GM10248 (cell line): ENCODE measurements around the gene LIPI.
"Not testable (repeated sequence)": the region's sequence is repeated elsewhere in the genome, so short reads cannot be mapped to it uniquely, and the experiment has no call there.

Experiments used
- CTCF ChIA-PET: fragments of 300-600 bp; sonication (Branson Sonifier 250); formaldehyde crosslinking; extraction: SDS; loops from one replicate; lab custom pipeline; 2021; ENCODE audit warnings: antibody characterized with exemption; lab: Yijun Ruan, JAX
- POLR2A ChIA-PET: fragments of 350-650 bp; sonication (Branson Sonifier 250); formaldehyde crosslinking; extraction: SDS; loops from one replicate; lab custom pipeline; 2020; ENCODE audit warnings: antibody characterized with exemption; lab: Yijun Ruan, JAX
- DNase-seq: peaks from one replicate; pipeline ENCODE4 v3.0.0; 2012; ENCODE audit errors: extremely low spot score
- TF ChIP-seq, protein P1 (sequence below): IDR thresholded peaks from 2 replicates; pipeline ENCODE4 v1.5.1; 2012; ENCODE audit warnings: mild to moderate bottlenecking, low read depth; ENCODE audit errors: extremely low read depth, missing control alignments, control extremely low read depth

Gene LIPI

DNA sequence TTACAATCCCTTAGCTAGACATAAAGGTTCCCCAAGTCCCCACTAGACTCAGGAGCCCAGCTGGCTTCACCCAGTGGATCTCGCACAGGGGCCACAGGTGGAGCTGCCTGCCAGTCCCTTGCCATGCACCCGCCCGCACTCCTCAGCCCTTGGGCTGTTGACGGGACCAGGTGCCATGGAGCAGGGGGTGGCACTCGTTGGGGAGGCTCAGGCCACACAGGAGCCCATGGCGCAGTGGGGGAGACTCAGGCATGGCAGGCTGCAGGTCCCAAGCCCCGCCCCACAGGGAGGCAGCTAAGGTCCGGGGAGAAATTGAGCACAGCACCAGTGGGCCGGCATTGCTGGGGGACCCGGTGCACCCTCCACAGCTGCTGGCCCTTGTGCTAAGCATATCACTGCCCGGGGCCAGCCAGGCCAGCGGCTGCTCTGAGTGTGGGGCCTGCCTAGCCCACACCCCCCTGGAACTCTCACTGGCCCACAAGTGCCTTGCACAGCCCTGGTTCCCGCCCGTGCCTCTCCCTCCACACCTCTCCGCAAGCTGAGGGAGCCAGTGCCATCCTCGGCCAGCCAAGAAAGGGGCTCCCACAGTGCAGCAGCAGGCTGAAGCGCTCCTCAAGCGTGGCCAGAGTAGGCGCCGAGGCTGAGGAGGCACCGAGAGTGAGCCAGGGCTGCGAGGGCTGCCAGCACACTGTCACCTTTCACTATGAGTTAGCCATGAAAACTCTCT, 117.8 kb downstream of the LIPI start:
- CTCF ChIA-PET = interaction anchor here (1.1 to 5.0 kb wide), 2 partner anchors 17 to 27 kb away, joined by 3 to 21 read pairs; no protein-coding TSS in a partner anchor
- TF ChIP-seq, protein P1, sequence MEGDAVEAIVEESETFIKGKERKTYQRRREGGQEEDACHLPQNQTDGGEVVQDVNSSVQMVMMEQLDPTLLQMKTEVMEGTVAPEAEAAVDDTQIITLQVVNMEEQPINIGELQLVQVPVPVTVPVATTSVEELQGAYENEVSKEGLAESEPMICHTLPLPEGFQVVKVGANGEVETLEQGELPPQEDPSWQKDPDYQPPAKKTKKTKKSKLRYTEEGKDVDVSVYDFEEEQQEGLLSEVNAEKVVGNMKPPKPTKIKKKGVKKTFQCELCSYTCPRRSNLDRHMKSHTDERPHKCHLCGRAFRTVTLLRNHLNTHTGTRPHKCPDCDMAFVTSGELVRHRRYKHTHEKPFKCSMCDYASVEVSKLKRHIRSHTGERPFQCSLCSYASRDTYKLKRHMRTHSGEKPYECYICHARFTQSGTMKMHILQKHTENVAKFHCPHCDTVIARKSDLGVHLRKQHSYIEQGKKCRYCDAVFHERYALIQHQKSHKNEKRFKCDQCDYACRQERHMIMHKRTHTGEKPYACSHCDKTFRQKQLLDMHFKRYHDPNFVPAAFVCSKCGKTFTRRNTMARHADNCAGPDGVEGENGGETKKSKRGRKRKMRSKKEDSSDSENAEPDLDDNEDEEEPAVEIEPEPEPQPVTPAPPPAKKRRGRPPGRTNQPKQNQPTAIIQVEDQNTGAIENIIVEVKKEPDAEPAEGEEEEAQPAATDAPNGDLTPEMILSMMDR = no peak
- DNase-seq = no peak
- POLR2A ChIA-PET = no interaction called here

DNA sequence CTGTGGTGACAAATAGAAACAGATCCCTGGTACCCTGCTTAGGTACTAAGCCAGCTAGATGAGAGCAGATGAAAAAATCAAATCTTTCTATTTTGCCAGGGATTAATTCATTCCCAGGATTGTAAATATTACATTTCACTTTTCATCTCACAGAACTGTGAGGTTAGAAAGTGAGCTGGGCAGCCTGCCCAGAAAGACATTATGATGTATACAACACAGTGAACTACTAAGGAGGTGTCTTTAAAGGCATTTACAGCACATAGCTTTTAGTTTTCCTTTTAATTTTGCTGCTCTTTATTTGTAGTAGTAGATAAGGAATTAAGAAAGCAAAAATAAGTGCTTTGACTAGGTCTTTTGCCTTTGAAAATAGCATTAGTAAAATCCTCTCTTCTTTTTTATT, 120.6 kb downstream of the LIPI start:
- DNase-seq, POLR2A ChIA-PET: not testable (repeated sequence)
- CTCF ChIA-PET = interaction anchor here (2.4 kb wide), 1 partner anchor 30 kb away, joined by 9 read pairs; no protein-coding TSS in a partner anchor

DNA sequence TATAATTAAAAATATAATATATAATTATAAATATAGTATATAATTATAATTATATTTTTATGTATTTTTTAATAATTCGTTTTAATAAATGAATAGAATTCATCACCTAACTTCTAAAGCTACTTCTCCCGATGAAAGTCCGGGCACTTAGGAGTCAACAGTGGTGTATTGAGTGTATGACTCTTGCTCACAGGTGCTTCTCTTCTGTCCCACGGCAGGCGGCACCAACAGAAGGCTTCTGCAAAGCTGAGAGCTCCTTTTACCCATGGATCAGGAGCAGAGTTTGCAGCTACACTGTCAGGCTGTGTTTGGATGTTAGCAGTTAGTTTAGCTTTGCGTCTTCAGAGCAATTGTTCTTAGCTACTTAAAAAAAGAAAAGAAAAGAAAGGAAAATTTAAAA, 122.4 kb downstream of the LIPI start:
- CTCF ChIA-PET = no interaction called here
- TF ChIP-seq, protein P1 = no peak
- POLR2A ChIA-PET = no interaction called here
- no peak for DNase-seq

DNA sequence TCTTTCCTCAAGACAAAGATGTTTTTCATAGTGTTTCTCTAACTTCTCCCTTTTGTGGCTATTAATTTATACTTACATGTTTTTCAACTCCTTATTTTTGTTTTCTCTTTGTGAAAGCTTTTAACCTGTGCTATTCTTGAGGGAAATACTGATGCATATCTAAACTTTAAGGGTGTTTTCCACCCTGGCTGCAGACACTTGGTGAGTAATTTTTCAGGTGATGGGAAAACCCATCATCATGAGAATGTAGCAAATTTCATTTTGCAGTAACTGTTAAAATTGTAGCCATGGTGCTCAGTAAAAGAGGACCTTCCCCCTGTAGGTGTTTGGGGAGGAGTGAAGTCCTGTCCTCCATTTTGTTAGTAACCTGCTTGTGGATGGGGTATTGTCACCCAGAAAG, 124.2 kb downstream of the LIPI start:
- DNase-seq = peak; percentile 26
- TF ChIP-seq, protein P1 = no peak
- ChIA-PET CTCF (no interaction called here), POLR2A (no interaction called here)

DNA sequence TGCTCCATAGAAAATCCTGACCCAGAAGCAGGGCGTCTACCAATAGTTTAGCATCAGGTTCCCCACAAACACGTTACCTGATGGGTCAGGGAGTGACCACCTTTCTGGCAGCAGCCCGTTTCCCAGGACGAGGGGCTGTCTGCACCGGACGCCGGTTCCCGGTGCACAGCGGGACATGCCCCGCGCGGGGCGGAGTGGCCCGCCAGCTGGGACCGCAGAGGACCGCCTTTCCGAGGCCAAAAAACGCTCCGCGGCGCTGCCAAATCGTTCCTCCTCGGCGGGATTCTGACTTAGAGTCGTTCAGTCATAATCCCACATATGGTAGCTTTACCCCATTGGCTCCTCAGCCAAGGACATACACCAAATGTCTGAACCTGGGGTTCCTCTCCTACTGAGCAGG, 126.1 kb downstream of the LIPI start:
- TF ChIP-seq, protein P1 = no peak
- ChIA-PET POLR2A (no interaction called here), CTCF (no interaction called here)

DNA sequence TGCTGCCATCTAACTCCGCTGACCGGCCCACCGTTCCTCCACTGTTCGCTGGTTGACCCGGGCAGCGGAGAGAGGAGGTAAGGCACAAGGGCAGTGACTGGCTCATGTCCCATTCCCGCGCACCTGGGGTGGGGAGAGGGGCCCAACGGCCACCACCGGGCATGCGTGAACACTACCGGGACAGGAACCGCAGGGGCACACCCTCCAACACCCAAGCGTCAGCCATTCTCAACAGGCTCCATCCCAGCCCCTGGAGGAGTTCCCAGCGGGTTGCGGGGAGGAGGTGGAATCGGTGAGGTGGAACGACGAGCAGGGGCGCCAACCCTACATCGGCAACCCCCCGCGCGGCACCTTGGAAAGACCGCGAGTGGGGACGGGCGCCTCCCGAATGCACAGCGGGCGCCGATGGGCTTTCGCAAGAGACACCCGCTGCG, 126.7 kb downstream of the LIPI start:
- no peak for DNase-seq
- TF ChIP-seq, protein P1 = no peak
- ChIA-PET POLR2A (no interaction called here), CTCF (interaction anchor here (1.7 kb wide), 1 partner anchor 36 kb away, joined by 7 read pairs; no protein-coding TSS in a partner anchor)

More for the DNA sequence above, 126.1 kb downstream of the LIPI start:
- DNase-seq = no peak

DNA sequence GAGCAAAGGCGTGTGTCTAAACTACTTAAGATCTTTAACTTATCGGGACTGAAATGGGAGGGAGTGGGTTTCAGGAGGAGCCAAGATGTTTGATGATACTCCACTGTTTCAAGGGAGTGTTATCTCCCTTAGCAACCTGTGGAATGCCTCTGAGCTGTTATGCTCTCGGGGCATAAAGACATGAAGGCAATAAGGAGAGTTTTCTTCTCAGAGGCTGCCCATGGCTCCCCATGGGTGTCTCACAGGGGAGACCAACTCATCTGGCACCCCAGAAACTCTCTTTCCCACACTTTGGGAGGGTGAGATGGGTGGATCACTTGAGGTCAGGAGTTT, 130.0 kb downstream of the LIPI start:
- ChIA-PET POLR2A (no interaction called here), CTCF (interaction anchor here (1.8 kb wide), 1 partner anchor 39 kb away, joined by 4 read pairs; no protein-coding TSS in a partner anchor)
- TF ChIP-seq, protein P1 = no peak
- DNase-seq = no peak
